ENCODE results near the gene ADGRF3. TPM values are rescaled to one million over a fixed set of nuclear protein-coding genes. Genes with fewer than 3 reads are reported as not detected.

Gene ADGRF3
- total RNA-seq, 1 experiment from 2014 or later: 0.09 TPM

- H4K91ac ChIP-seq (ENCODE audit: insufficient read length, low read depth, low read length): no peak overlapping the region
- H3K27ac ChIP-seq (ENCODE audit: insufficient read length, low read depth, low read length): no peak overlapping the region
- H3K4me1 ChIP-seq (ENCODE audit: insufficient read depth, low read length): no peaks in the 10 kb centered on the region
- H3K18ac ChIP-seq (ENCODE audit: insufficient read length, low read depth, low read length): no peak overlapping the region
- Mint-ChIP-seq H3K27ac (no peak overlapping the region; a peak in 2 of 7 replicates), H3K36me3 (ENCODE audit: insufficient read depth in 1 of 3, low read depth in 3 of 3) (peaks cover 0 to 4% (median 2%) of the 10 kb centered on the region in 3 experiments; a peak in 3 of 7 replicates), H3K27me3 (ENCODE audit: low read depth) (no peaks in the 10 kb centered on the region; the same call in 1 of the 2 replicates), H3K4me1 (peaks cover 18 to 26% of the 10 kb centered on the region in 2 experiments), H3K4me3 (no peak overlapping the region; a peak in 1 of 5 replicates), H3K9me3 (no peaks in the 10 kb centered on the region)
- no peak overlapping the region for H3K56ac ChIP-seq (ENCODE audit: insufficient read length, low read depth, low read length)
- DNase-seq: no peak
- no peak overlapping the region for H2BK12ac ChIP-seq (ENCODE audit: insufficient read length, low read depth, low read length)
- TF ChIP-seq, protein P1, sequence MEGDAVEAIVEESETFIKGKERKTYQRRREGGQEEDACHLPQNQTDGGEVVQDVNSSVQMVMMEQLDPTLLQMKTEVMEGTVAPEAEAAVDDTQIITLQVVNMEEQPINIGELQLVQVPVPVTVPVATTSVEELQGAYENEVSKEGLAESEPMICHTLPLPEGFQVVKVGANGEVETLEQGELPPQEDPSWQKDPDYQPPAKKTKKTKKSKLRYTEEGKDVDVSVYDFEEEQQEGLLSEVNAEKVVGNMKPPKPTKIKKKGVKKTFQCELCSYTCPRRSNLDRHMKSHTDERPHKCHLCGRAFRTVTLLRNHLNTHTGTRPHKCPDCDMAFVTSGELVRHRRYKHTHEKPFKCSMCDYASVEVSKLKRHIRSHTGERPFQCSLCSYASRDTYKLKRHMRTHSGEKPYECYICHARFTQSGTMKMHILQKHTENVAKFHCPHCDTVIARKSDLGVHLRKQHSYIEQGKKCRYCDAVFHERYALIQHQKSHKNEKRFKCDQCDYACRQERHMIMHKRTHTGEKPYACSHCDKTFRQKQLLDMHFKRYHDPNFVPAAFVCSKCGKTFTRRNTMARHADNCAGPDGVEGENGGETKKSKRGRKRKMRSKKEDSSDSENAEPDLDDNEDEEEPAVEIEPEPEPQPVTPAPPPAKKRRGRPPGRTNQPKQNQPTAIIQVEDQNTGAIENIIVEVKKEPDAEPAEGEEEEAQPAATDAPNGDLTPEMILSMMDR (conservative IDR thresholded peaks at IDR 0.05): no peak
- no peak overlapping the region for H2BK5ac ChIP-seq (ENCODE audit: insufficient read length, low read length)
- H2BK120ac ChIP-seq (ENCODE audit: low read depth, low read length, poor library complexity, severe bottlenecking): no peak overlapping the region
- H3K4me2 ChIP-seq (ENCODE audit: insufficient read depth, insufficient read length, low read length): no peak overlapping the region
- no peak overlapping the region for H3T11ph ChIP-seq (ENCODE audit: low read length)
- no peak overlapping the region for H3K14ac ChIP-seq (ENCODE audit: insufficient read depth, low read length)
- H2BK15ac ChIP-seq (ENCODE audit: low read depth, low read length): no peak overlapping the region
- H4K20me1 ChIP-seq (ENCODE audit: control insufficient read depth, insufficient read depth, insufficient read length): no peaks in the 10 kb centered on the region
- no peak overlapping the region for H3K23ac ChIP-seq (ENCODE audit: insufficient read length, low read depth, low read length)
- no peak overlapping the region for H4K5ac ChIP-seq (ENCODE audit: insufficient read length, low read depth, low read length)
- no peaks in the 10 kb centered on the region for H3K23me2 ChIP-seq (ENCODE audit: insufficient read length, low read depth, low read length, poor library complexity, severe bottlenecking)
- WGBS (ENCODE audit: extremely low coverage, insufficient read length, low lambda C conversion rate): no CpG with 5 or more reads among the region's 9 CpGs
- H2BK20ac ChIP-seq (ENCODE audit: low read depth, low read length, poor library complexity, severe bottlenecking): no peak overlapping the region
- H3K79me2 ChIP-seq (ENCODE audit: insufficient read depth, low read length): no peaks in the 10 kb centered on the region
- H3K9ac ChIP-seq (ENCODE audit: extremely low read depth, insufficient read length, low read length): no peak overlapping the region
- H3K4ac ChIP-seq (ENCODE audit: low read depth, low read length): no peak overlapping the region
- H3K79me1 ChIP-seq (ENCODE audit: insufficient read depth, low read depth, low read length, poor library complexity, severe bottlenecking): no peaks in the 10 kb centered on the region
- H2AK5ac ChIP-seq (ENCODE audit: insufficient read length, low read length): no peak overlapping the region
- no peak overlapping the region for H4K8ac ChIP-seq (replicated peaks; ENCODE audit: insufficient read length, low read depth, low read length)
- no peaks in the 10 kb centered on the region for H3K27me3 ChIP-seq (ENCODE audit: insufficient read depth, low read length)
- H3K9me3 ChIP-seq (ENCODE audit: control insufficient read depth, low read depth, low read length): no peaks in the 10 kb centered on the region
- H2AFZ ChIP-seq (ENCODE audit: low read length): no peak overlapping the region
Measured at GRCh38 chr2:26312471-26312870, 34.1 kb downstream of the ADGRF3 start.

Measured in H9 (cell line).